KOPT-K1 (cell line): Measurements from ENCODE around the gene FAM20C.

ENCODE experiments used
- H3K27ac ChIP-seq: fragments of 200-600 bp; sonication (generic); 2 replicates; pipeline ENCODE4 v1.5.1; 2016; ENCODE audit warnings: antibody characterized with exemption, mild to moderate bottlenecking, low read depth, low read length; ENCODE audit not compliant: poor library complexity, severe bottlenecking
- H3K36me3 ChIP-seq: fragments of 200-600 bp; sonication (generic); 2 replicates; pipeline ENCODE4 v1.5.1; 2017; ENCODE audit warnings: antibody characterized with exemption, mild to moderate bottlenecking, low read length, moderate library complexity; ENCODE audit not compliant: insufficient read depth
- H3K9me3 ChIP-seq: fragments of 200-600 bp; sonication (generic); 2 replicates; pipeline ENCODE4 v1.5.1; 2017; ENCODE audit warnings: antibody characterized with exemption, low read length, mild to moderate bottlenecking; ENCODE audit not compliant: insufficient read depth, poor library complexity, severe bottlenecking

The FAM20C gene

DNA sequence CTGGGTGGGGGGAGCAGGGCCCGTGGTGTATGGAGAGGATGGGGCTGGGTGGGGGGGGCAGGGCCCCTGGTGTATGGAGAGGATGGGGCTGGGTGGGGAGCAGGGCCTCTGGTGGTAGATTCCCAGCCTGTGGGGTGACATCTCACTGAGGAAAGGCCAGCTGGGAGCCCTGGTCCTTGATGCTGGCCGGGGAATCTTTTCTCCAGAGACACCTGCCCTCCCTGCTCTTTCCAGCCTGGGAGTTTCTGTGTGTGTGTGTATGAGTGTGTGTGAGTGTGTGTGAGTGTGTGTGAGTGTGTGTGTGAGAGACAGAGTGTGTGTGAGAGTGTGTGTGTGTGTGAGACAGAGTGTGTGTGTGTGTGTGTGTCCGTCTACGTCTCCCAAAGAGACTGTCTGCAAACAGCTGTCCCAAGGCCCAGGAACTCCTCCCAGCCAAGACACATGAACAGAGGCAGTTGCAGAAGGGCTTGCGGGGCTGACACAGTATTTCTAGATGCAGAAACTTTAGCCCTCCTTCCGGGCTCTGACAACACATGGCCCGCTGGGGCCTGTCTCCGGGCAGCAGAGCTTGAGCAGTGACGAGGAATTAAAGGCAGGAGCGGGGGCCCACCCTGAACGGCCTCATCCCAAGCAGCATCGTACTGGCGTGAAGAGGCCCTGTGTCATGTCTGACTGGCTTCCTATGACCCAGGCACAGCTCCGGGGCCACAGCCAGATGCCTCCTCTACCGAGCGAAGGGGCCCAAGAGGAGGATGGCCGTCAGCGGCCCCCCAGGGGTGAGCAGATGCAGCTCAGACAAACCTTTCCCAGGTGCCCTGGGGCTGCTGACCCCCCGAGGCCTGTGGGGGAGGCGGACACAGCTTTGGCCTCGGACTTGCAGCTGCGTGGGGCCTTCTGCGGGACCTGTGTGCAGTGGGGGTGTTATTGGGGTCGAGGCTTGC, 24.3 kb downstream of the FAM20C start:
- no peak overlapping the region for H3K27ac ChIP-seq
- no peaks in the 10 kb centered on the region for H3K9me3 ChIP-seq
- no peaks in the 10 kb centered on the region for H3K36me3 ChIP-seq

DNA sequence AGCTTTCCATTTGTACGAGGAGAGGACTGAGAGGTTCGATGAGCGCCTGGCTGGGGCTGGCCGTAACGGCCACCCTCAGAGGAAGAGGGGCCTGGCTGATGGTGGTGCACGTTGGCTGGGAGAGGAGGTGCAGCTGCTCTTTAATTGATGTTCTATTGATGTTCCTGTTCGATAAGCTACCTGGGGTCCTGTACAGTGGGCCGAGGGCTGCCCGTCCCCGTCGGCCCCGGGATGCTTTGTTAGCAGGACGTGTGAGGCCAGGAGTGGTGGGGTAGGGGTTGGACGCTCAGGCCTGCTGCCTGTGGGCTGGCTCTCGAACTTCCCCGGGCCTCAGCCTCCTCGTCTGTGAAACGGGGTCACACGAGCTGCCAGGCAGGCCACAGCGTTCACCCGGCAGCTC, 25.4 kb downstream of the FAM20C start:
- Histone ChIP-seq H3K9me3 (no peaks in the 10 kb centered on the region), H3K36me3 (no peaks in the 10 kb centered on the region), H3K27ac (no peak overlapping the region)

DNA sequence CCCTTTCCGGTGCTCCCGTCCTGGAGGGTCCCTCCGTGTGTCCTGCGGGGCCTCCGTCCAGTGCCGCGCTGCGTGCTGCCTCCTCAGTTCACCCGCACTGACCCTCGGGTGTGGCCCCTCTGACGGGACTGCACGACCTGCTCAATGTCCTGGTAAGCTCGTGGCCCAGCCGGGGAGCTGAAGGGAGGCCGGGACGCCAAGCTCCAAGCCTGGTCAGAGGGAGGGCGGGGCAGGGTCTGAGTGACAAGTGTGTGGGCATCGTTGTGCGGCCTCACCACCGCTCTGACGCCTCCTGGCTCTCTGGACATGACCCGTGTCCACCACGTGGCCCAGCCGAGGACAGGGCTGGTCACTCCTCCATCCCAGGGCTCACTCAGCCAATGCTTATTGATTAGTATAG, 25.9 kb downstream of the FAM20C start:
- Histone ChIP-seq H3K36me3 (no peaks in the 10 kb centered on the region), H3K27ac (no peak overlapping the region), H3K9me3 (no peaks in the 10 kb centered on the region)

DNA sequence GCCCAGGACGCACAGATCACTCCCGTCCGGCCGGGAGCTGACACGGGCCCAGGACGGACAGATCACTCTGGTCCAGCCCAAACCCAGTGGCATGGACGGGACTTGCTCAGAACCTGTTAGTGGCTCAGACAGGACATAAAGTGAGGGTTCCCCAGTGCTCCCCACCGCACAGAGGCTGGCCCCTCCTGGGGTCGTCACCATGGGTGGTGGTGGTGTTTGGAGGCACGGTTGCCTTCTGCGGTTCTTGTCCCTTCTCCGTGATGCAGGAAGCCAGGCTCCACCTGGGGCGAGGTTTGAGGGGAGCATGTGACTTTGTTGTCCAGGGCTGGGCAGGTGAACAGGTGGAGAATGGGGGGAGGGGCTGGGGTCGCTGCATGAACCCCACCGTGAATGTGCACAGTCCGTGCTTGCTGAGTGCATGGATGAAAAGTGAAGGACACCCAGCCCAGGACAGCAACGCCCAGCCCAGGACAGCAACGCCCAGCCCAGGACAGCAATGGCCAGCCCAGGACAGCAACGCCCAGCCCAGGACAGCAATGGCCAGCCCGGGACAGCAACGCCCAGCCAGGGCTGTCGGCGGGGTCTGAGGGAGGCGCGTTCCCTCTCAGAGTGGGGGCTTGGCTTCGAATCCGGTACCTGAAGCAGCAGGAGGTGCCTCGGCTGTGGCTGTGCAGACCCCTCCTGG, 26.7 kb downstream of the FAM20C start:
- no peaks in the 10 kb centered on the region for H3K36me3 ChIP-seq
- no peak overlapping the region for H3K27ac ChIP-seq
- H3K9me3 ChIP-seq: no peaks in the 10 kb centered on the region

DNA sequence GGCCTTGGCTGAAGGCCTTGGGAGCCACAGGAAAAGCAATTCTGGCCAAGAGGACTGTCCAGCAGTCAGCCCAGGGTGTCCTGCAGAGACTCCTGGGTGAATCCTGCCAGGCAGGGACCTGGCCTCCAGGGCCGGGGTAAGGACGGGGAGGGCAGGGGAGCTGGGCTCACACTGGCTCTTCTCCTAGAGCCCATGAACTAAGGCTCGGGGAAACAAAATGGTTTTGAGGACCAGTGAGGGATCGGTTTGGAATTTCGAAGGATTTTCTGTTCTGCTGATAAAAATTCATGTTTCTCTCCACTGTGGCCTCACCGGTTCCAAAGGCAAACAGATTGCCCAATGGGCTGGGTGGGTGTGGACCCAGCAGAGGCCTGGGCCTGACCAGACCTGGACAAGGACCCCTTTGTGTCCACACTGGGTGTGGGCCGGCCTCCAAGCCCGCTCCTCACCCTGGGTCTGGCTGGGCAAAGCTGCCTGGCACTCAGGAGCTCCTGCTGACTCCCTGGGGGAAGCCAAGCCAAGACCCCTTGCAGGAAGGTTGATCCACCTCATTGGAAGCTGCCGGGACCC, 27.3 kb downstream of the FAM20C start:
- Histone ChIP-seq H3K9me3 (no peaks in the 10 kb centered on the region), H3K36me3 (no peaks in the 10 kb centered on the region), H3K27ac (no peak overlapping the region)

DNA sequence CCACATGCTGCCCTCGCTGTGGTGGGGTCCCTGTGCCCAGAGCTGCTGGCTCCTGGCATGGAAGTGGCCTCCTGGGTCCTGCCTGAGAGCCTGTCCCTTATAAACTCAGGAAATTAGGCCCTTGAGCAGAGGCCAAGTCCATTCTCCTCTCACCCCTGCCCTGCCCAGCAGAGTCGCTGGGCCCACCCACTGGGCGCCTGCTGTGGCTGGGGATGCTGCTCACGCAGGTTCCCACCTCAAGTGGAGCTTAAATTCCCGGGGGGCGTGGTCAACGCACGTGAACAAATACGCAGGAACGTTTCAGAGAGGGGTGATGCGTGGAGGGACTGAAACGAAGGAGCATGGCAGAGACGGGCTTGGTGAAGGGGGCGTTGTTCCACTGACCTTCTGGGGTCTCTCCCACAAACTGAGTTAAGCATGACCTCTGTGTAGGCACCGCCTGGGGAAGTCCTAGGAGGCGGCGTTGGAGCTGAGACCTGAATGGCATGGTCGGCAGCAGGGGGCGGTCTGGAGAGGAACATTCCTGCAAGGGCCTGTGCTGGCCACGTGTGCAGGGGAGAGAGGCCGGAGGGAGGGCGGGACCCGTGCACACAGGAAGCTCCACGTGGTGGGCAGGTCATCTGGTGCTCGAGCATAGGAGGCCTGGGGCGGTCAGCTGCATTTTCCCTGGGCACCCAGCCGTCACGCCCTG, 27.9 kb downstream of the FAM20C start:
- H3K27ac ChIP-seq: no peak overlapping the region

DNA sequence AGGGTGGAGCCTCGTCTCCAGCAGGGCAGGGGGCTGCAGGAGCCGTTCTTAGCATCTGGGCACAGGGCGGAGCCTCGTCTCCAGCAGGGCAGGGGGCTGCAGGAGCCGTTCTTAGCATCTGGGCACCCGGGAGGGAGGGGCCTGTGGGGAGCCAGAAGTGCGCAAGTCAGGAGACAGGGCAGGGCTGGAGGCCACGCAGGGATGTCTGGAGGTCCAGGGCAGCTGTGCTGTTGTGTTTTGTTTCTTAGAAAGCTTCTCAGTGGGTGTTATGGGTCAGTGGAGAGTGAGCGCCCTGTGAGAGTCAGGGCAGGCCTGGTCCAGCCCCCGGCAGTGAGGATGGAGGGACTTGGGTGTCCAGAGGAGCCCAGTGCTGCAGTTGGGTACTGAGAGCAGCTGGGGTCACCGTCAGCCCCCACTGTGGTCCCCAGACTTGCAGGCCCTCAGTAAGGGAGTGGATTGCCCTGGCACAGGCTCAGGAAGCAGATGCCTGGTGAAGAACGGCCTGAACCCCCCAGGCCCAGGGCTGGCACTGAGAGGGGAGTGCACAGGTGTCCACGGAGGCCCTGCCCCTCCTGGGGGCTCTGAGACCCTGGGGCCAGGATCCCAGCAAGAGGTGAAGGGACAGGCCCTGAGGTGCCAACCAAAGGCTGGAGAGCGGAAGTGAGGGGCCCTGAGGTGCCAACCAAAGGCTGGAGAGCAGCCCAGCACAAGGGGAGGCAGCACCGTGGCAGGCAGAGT, 29.8 kb downstream of the FAM20C start:
- H3K27ac ChIP-seq: no peak overlapping the region
- H3K9me3 ChIP-seq: no peaks in the 10 kb centered on the region
- H3K36me3 ChIP-seq: no peaks in the 10 kb centered on the region

More for the DNA sequence above, 27.9 kb downstream of the FAM20C start:
- H3K36me3 ChIP-seq: no peaks in the 10 kb centered on the region
- no peaks in the 10 kb centered on the region for H3K9me3 ChIP-seq

DNA sequence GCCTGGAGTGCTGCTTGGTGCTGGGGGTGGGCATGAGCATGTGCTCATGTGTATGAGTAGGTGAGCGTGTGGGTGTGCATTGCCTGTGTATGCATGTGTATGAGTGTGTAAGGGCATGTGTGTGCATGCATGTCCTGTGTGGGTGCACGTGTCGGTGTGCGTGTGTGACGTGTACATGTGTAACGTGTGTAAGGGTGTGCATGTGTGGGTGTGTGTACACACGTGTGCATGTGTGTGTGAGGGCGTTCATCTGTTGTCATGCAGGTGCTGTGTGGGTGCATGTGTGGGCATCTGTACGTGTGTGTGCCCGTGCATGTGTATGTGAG, 30.3 kb downstream of the FAM20C start:
- Histone ChIP-seq H3K27ac (no peak overlapping the region), H3K36me3 (no peaks in the 10 kb centered on the region), H3K9me3 (no peaks in the 10 kb centered on the region)

DNA sequence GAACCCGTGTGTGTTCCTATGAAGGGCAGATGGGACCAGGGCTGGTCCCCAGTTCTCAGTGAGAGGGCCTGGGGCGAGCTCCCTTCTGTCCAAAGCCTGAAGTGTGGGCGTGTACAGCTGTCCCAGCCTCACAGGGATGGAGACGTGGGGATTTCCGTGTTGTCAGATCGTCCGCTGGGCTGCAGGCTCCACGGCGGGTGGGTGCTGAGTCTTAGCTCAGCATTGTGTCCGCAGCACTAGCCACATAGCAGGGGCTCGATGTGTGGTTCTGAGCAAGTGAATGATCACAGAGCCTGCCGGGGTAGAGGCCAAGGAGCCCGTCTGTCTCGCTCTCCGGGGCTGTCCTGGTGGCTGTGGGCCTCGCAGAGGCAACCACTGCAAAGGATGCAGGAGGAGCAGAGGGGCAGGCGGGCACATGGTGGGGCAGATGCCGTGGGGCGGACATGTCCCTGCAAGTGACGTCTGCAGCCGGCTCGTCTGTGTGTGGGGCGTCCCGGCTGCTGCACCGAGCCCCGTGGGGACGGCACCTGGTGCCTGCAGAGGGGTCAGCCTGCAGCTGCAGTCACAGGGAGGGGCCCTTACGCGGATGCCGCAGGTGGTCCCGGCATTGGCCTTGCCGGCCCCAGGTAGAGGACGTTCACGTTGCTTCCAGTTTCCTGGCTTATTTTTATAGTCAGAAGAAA, 30.9 kb downstream of the FAM20C start:
- Histone ChIP-seq H3K36me3 (no peaks in the 10 kb centered on the region), H3K9me3 (no peaks in the 10 kb centered on the region), H3K27ac (no peak overlapping the region)

DNA sequence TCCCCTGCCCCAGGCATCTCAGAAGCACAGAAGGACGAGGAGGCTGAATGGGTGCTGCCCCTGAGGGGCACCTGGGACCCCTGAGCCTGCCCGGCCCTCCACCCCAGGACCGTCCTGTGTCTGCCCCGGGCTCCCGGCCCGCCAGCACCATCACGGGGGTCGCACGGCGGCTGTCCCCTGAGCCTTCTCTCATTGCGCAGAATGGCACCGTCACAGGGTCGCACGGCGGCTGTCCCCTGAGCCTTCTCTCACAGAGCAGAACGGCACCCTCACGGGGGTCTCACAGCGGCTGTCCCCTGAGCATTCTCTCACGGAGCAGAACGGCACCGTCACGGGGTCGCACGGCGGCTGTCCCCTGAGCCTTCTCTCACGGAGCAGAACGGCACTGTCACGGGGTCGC, 31.5 kb downstream of the FAM20C start:
- H3K9me3 ChIP-seq: no peaks in the 10 kb centered on the region
- no peaks in the 10 kb centered on the region for H3K36me3 ChIP-seq
- H3K27ac ChIP-seq: no peak overlapping the region

DNA sequence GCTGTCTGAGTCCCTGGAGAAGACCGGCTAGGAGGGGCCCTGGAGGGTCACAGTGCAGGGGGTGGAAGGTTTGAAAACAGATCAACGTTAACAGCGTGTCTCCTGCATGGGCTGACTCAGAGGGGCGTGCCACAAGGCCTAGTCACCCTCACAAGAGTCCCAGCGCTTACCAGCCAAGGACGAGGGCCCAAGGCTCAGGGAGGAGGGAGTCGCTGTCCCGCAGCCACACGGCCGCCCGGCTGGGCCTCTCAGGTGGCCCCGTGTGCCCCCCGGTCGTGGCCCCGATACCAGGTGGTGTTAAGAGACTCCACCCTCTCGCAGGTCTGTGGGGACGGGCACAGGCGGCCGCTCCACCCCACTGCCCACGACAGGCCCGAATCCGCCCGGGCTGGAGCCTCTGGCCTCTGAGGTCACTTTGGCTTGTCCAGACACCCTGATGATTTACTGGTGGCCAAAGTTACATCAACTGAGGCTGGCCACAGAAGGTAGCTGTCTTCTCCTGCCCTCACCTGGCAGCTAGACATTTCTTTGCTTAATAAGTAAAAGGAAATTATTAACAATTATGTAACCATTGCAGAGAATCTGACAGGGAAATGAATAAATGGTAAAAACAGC, 34.0 kb downstream of the FAM20C start:
- no peak overlapping the region for H3K27ac ChIP-seq
- H3K9me3 ChIP-seq: no peaks in the 10 kb centered on the region
- no peaks in the 10 kb centered on the region for H3K36me3 ChIP-seq

DNA sequence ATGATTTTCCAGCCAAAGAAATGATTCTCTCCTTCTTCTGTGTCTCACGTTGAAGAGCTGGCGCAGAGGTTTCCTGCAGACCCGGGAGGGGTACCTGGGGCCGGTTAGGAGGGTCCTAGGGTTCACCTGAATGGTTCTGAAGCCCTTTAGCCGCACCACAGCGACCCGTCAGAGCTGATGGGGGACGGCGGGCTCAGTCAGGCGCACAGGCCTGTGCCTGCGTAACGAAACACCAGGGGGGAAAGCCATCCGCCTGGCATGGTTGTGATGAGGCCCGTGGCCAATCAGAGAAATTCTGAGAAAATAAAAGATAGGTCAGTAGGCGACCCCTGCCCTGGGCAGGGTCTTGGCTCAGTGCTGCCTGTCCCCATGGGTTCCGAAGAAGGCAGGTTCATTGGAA, 35.6 kb downstream of the FAM20C start:
- H3K27ac ChIP-seq: no peak overlapping the region
- no peaks in the 10 kb centered on the region for H3K36me3 ChIP-seq
- no peaks in the 10 kb centered on the region for H3K9me3 ChIP-seq

DNA sequence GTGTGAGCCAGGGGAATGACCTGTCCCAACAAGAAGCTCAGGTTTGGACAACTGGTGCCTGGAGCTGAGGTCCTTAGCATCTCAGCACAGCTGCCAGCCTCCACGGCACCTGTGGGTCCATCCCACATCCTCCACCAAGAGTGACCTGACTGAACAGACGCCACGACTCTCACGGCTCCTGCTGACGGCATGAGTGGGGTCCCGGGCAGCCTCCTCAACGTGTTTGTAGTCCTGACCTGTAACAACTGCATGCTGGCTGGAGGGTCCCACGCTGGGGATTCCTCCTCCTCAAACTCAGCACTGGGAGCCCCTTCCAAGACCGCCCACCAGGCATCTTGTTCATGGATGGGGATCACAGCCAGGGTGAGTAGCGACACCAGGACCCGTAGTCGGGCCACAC, 36.2 kb downstream of the FAM20C start:
- H3K36me3 ChIP-seq: no peaks in the 10 kb centered on the region
- no peak overlapping the region for H3K27ac ChIP-seq
- no peaks in the 10 kb centered on the region for H3K9me3 ChIP-seq
